ENCODE measurements around the gene KASH5.

DNA sequence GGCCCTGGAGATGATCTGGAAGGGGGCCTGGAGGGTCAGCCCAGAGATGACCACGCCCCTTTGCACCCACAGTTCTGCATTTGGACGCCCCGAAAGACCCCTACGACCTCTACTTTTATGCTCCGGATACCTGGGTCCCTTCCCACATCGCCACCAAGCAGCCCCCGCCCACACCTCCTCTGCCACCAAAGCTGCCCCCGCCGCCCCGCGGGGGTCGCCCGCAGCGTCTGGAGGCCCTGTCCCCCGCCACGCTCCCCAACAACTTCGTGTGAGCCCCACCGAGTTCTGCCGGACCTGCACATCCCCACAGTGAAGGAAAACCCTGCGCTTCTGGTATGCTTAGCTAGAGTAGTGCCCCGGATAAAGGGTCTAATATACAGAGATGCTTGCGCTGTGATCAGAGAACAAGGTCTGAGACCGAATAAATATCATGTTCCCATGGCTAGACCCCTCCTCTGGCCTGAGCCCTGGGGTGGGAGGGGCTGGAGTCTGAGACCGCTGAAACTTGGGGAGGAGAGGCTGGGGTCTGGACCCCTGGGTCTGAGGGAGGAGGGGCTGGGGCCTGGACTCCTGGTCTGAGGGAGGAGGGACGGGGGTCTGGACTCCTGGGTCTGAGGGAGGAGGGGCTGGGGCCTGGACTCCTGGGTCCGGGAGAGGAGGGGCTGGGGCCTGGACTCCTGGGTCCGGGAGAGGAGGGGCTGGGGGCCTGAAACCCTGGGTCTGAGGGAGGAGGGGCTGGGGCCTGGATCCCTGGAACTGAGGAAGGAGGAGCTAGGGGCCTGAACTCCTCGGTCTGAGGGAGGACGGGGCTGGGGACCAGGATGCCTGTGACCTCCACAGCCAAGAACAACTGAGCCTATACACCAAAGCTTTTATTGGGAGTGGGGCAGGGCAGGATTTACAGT, 40.8 kb downstream of the KASH5 start:
- TF ChIP-seq, protein P1, sequence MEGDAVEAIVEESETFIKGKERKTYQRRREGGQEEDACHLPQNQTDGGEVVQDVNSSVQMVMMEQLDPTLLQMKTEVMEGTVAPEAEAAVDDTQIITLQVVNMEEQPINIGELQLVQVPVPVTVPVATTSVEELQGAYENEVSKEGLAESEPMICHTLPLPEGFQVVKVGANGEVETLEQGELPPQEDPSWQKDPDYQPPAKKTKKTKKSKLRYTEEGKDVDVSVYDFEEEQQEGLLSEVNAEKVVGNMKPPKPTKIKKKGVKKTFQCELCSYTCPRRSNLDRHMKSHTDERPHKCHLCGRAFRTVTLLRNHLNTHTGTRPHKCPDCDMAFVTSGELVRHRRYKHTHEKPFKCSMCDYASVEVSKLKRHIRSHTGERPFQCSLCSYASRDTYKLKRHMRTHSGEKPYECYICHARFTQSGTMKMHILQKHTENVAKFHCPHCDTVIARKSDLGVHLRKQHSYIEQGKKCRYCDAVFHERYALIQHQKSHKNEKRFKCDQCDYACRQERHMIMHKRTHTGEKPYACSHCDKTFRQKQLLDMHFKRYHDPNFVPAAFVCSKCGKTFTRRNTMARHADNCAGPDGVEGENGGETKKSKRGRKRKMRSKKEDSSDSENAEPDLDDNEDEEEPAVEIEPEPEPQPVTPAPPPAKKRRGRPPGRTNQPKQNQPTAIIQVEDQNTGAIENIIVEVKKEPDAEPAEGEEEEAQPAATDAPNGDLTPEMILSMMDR (IDR thresholded peaks at IDR 0.05), result no peak
- no peak for TF ChIP-seq POLR2A (IDR thresholded peaks at IDR 0.05)
